Activated effector memory CD4-positive, alpha-beta T cell treated with Interleukin-2 at 50 U/mL for 16 hours (primary cell): Measurements from ENCODE around the gene CALY.
A peak's percentile ranks its signal among the peaks of the same experiment; 100 is the strongest.

Experiments
- DNase-seq: peaks from one replicate; pipeline ENCODE4 v3.0.0-alpha.2; 2020

Gene CALY

GRCh38 chr10:133350950-133351329, 14.2 kb upstream of the CALY start:
- DNase-seq, result no peak

GRCh38 chr10:133350283-133350949, 13.7 kb upstream of the CALY start:
- DNase-seq, result no peak

GRCh38 chr10:133349577-133350011, 12.9 kb upstream of the CALY start:
- DNase-seq, result no peak

DNA sequence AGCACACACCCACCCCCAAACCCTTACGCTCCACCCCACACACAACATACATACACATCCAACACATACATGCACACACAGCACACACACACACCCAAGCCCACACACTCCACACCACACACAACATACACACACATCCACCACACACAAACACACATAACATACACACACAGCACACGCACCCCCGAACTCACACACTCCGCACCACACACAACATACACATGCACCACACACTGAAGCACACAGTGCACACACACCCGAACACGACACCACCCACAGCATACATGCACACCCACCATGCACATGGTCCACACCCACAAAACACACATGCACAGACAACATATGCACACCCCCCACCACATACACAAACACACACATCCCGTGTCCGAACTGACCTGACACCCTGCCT, 12.5 kb upstream of the CALY start:
- DNase-seq, result no peak

DNA sequence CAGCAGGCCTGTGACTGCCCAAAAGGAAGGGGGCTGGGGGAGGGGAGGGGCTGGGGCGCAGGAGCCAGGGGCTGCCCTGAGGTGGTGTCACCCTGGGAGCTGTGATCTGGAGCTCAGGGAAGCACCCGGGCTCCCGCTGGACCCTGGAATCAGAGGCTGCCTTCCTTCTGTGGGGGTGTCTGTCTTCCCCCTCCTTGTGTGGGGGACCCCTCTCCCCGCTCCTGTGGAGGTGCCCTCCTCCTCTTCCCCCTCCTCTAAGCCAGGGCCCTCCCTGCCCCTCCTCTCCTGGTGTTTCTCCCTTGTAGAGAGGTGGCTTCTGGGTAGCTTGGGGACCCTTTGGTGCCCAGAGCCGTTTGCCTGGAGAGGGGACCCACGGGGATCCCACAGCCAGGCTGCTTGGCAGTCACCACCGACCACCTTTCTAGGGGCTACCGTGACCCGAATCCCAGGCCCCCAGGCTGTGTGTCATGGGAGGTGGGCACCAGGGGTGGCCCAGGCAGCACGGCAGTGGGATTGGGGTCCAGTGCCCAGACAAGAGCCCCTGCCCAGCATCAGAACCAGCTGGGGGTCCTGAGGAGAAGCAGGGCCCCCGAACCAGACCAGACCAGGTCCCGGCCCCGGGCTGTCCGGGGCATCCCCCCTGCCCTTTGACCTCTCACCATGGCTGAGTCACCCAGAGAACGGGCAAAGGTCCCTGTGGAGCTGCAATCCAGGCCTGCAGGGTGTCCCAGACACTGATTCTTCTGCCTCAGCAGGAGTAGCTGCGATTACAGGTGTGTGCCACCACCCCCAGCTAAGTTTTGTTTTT, 11.2 kb upstream of the CALY start:
- no peak for DNase-seq

GRCh38 chr10:133346413-133346812, 9.7 kb upstream of the CALY start:
- no peak for DNase-seq

- no peak for DNase-seq
These were observed 7.5 kb upstream of the CALY start for GRCh38 chr10:133344236-133344635.

DNA sequence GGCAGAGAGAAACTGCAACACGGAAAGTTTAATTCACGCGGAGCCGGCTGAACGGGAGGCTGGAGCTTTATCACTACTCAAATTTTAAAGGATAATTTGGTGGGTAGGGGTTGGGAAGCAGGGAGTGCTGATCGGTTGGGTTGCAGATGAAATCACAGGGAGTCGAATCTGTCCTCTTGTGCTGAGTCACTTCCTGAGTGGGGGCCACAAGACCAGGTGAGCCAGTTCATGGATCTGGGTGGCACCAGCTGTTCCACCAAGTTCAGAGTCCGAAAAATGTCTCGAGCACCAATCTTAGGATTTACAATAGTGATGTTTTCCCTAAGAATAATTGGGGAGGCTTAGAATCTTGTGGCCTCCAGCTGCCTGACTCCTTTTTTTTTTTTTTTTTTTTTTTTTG, 6.9 kb upstream of the CALY start:
- DNase-seq, result no peak

- no peak for DNase-seq
These were observed 6.2 kb upstream of the CALY start for GRCh38 chr10:133342942-133343341.

DNA sequence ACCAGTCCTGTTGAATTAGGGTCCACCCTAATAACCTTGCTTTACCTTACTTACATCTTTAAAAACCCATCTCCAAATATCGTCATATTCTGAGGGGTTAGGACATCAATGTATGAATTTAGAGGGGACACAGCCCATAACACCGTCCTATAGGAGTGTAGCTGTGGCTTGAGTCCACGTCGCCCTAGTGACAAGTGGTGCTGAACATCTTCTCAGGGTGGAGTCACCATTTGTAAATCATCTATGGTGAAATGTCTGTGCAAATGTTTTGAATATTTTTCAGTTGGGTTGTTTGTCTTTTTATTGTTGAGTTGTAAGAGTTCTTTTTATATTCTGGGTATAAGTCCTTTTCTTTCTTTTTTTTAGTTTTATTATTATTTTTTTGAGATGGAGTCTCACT, 5.3 kb upstream of the CALY start:
- no peak for DNase-seq

- no peak for DNase-seq
These were observed 3.1 kb upstream of the CALY start for GRCh38 chr10:133339708-133340380.

DNA sequence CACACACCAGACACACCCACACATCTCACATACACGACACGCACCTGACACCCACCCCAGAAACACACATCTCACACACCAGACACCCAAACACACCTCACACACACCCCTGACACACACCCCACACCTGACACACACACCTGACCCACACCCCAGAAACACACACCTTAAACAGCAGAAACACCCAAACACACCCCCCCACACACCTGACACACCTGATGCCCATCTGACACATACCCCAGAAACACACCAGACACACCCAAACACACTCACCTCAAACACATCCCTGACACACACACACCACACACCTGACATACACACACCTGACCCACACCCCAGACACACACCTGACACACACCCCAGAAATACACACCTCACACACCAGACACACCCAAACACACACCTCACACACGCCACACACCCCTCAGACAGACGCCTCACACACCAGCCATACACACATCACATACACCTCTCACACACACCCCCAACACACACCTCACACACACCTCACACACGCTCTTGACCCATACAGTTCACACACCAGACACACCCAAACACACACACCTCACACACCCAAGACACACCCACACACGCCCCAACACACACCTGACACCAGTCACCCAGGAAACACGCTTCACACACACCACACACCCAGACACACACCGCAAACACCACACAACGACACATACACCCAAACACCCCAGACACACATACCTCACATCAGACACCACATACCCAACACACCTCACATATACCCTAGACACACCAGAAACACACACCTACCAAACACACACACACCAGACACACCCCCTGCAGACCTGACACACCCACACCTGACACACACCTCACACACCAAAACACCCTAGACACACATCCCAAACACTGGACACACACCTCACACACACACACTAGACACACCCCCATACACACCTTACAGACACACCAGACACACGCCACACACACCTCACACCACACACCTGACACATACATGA, 1.7 kb upstream of the CALY start:
- DNase-seq, result no peak

DNA sequence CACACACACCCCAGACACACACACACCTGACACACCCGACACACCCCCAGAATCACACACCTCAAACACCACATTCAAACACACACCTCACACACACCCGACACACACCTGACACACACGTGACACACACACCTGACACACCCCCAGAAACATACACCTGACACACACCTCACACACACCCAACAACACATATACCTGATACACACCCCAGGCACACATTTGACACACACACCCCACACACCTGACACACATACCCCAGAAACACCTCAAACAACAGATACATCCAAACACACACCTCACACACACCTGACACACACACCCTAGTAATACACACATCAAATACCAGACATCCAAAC, 652 bp upstream of the CALY start:
- no peak for DNase-seq

DNA sequence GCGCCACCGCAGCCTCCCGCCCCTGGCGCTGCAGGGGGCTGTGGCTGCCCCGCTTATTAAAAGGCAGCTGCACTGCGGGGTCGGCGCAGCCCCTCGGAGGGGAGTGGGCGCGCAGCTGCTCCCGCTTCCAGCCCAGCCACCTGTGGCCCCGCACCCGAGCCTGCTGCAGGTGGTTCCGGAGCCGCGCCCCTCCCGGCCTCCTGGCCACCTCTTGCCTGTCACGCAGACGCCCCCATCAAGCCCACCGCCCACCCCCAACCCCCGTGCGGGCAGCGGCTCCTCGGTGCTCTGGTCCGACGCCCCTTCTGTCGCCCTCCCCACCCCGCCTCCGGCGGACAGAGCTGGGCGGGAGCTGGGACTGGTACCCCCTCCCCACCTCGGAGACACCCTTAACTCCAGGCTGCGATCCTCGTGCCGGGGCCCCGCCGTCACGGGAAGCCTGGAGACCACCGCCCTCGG, 549 bp downstream of the CALY start:
- no peak for DNase-seq

DNA sequence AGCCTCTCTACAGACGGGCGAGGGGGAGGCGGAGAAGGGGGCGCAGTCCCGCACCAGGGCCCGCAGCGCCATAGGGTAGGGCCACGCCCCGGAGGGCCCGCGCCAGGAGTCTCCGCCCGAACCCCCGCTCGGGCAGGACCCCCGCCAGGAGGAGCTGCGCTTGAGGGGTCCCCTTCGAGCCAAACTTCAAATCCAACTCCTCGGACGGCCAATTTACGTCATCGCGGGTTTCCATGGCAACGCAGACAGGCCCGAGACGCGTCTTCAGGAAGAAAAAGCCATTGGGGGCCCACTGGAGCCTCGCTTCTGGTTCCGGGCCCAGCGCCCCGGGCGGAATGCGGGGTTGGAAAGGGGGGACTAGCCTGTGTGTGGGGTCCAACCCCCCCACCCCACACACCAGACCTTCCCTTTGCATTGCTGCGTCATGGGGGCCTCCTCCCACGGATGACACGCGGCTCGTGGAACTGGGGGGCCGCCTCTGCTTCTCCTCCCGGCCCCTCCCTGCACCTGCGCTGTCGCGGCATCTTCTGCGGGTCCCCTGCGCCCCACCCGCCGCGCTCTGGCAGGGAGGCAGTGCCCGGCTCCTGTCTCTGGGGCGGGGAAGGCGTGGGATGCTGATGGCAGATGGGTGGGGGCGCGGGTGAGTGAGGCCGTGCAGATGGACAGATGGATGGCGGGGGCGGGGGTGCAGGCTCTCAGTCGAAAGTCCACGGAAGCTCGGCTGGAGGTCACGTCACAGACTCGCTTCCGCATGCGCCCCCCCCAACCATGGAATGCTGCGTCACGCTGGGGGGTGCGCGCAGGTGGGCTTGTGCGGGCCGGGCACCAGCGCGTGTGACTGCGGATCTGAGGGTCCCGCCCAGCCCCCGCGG, 1.2 kb downstream of the CALY start:
- DNase-seq, result peak; percentile 62

DNA sequence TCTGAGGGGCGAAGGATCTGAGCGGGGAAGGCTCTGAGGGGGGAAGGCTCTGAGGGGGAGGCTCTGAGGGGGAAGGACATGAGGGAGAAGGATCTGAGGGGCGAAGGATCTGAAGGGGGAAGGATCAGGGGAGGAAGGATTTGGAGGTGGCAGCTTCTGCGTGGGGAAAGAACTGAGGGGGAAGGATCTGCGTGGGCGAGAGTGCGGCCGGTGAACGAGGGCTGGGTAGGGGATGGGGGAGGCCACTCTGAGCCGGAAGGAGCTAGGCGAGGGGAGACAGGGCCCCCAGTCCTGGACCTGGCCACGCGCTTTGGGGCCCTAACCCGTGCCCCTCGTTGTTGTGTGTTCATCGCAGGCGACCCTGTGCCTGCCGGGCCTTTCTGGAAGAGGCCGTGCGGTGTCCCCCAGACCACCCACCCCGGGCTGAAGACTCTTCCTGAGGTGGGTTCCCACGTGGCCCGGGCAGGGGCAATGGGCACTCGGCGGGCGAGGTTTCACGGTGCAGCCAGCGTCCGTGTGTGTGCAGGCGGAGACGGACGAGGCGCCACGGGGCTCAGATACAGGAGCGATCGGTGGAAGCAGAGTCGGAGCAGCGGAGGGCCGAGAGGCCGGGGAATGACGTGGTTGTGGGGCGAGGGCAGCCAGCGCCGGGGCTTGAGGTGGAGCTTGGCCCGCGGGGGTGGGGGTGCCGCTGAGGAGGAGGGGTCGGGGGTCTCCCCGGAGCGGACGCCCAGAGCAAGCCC, 2.0 kb downstream of the CALY start:
- DNase-seq, result peak; percentile 13

DNA sequence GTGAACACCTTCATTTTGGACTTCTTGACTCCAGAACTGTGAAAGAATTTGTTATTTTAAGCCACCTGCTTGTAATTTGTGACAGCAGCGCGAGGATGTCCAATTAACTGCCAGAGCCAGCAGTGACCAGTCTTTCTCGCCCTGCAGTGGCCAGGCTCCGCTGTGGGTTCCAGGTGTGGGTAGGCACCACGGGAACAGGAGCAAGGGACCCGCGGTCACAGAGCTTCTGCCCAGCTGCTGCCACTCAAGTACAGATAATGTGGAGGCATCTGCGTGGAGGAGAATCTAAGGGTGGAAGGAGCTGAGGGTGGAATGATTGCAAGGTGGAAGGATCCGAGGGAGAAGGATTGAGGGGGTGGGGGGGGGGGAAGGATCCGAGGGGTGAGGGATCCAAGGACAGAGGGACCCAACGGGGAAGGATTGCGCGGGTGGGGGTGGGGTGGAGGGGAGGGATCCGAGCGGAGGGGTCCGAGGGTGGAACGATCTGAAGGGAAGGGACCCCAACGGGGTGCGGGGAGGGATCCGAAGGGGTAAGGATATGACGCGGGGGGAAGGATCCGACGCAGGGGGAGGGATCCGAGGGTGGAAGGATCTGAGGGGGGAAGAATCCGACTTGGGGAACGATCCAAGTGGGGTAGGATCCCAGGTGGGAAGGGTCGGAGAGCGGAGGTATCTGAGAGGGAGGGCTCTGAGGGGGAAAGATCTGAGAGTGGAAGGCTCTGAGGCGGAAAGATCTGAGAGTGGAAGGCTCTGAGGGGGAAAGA, 3.6 kb downstream of the CALY start:
- DNase-seq, result no peak

- DNase-seq, result peak; percentile 75
These were observed 7.0 kb downstream of the CALY start for GRCh38 chr10:133329491-133330202.
